Small intestine (tissue), 7 donors: ENCODE measurements around the gene IGLL5. TPM values are rescaled to one million over a fixed set of nuclear protein-coding genes. Genes with fewer than 3 reads are reported as not detected.

Experiments
- DNase-seq, 2 donors: peaks; one replicate each; pipeline versions ENCODE4 v3.0.0 to v3.0.0-alpha.2; 2013
- FAIRE-seq: peaks from 2 replicates; lab custom pipeline; 2012; peaks lifted over from hg19 to GRCh38; lab: Jason Lieb, UNC
- H3K27ac ChIP-seq, 3 donors: one replicate each; pipeline ENCODE4 v1.5.1; 2013; ENCODE audit warnings: low read length in 2 of 3, mild to moderate bottlenecking in 2 of 3, control low read depth in 1 of 3, inconsistent platforms in 1 of 3, low read depth in 1 of 3, moderate library complexity in 1 of 3
- H3K27me3 ChIP-seq, 3 donors: one replicate each; pipeline ENCODE4 v1.6.1; 2013; ENCODE audit warnings: low read length in 3 of 3, inconsistent platforms in 1 of 3; ENCODE audit not compliant: control insufficient read depth in 3 of 3, insufficient read depth in 3 of 3
- H3K36me3 ChIP-seq, 3 donors: one replicate each; pipeline ENCODE4 v1.6.1; 2013; ENCODE audit warnings: low read length in 3 of 3, inconsistent platforms in 1 of 3, low read depth in 1 of 3, mild to moderate bottlenecking in 1 of 3, moderate library complexity in 1 of 3; ENCODE audit not compliant: control insufficient read depth in 3 of 3, insufficient read depth in 2 of 3
- H3K4me1 ChIP-seq, 3 donors: one replicate each; pipeline ENCODE4 v1.6.1; 2013; ENCODE audit warnings: low read length in 2 of 3, inconsistent platforms in 1 of 3, low read depth in 1 of 3, mild to moderate bottlenecking in 1 of 3, moderate library complexity in 1 of 3; ENCODE audit not compliant: control insufficient read depth in 3 of 3, insufficient read depth in 2 of 3
- H3K4me3 ChIP-seq, 3 donors: one replicate each; pipeline ENCODE4 v1.5.1; 2013; ENCODE audit warnings: low read length in 3 of 3, control low read depth in 1 of 3, inconsistent platforms in 1 of 3, low read depth in 1 of 3, mild to moderate bottlenecking in 1 of 3, moderate library complexity in 1 of 3
- H3K9me3 ChIP-seq, 2 donors: one replicate each; pipeline ENCODE4 v1.6.1; 2013; ENCODE audit warnings: low read depth in 1 of 2, low read length in 1 of 2; ENCODE audit not compliant: control insufficient read depth in 2 of 2, insufficient read depth in 1 of 2
- WGBS, 3 donors: extraction: QIAGEN DNeasy Blood & Tissue Kit; methylation state at CpG; one replicate each; pipeline ENCODE4 v1.1.7; 2013; 5-methylcytosine and 5-hydroxymethylcytosine counted together
- polyA plus RNA-seq, 4 donors: library from polyadenylated mRNA; stranded (reverse) in 3 of 4; unstranded in 1 of 4; fragments of 200-250 nt in 3 of 4; fragments of 120-200 nt in 1 of 4; gene quantifications; one replicate each; pipeline versions ENCODE4 v1.2.1 to v1.2.3, GENCODE V29; 2013
- donor health status: healthy with polysubstance abuse.
- donor health status: control.
- donor health status: control.
- donor health status: Bipolar disorder and iron deficiency.
- donor health status: healthy.

Gene IGLL5
- polyA plus RNA-seq, 4 donors = 0.34 to 215 (median 15.1) TPM

DNA sequence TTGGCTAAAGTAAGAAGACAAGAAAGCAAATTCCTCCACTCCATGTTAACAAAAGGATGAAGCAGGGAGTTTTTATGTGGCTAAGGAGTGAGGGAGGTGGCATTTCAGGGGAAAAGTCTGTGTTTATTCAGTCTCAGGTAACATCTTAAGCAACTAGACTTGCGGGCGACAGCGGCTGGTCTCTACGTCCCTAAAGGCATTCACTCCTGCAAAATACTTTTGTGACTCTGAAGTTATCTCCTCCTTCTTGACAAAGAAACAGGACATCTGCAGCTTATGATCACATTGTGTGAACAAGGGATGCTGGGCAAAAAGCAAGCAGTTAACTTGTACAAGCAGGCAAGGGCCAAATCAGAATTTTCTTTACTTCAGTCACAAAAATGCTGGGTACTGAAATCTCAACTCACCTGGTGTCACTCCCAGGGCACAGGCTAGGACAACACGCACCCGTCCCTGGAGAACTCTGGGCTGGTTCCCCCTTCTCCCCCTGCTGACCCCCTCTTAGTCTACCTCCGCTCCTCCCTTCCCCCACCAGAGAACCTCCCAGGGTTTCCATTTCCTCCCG is 38.3 kb downstream of the IGLL5 start:
- WGBS, 3 donors = 49 to 63% (median 57%) methylated on average over 8 of the region's 8 CpGs
- FAIRE-seq (no peak), DNase-seq (peak in 1 of 2 donors; percentile 12)
- Histone ChIP-seq H3K4me1 (peaks cover 0 to 7% (median 0%) of the 10 kb centered on the region in 3 donors), H3K27ac (no peak overlapping the region), H3K27me3 (no peaks in the 10 kb centered on the region), H3K4me3 (no peak overlapping the region), H3K36me3 (no peaks in the 10 kb centered on the region), H3K9me3 (no peaks in the 10 kb centered on the region)

DNA sequence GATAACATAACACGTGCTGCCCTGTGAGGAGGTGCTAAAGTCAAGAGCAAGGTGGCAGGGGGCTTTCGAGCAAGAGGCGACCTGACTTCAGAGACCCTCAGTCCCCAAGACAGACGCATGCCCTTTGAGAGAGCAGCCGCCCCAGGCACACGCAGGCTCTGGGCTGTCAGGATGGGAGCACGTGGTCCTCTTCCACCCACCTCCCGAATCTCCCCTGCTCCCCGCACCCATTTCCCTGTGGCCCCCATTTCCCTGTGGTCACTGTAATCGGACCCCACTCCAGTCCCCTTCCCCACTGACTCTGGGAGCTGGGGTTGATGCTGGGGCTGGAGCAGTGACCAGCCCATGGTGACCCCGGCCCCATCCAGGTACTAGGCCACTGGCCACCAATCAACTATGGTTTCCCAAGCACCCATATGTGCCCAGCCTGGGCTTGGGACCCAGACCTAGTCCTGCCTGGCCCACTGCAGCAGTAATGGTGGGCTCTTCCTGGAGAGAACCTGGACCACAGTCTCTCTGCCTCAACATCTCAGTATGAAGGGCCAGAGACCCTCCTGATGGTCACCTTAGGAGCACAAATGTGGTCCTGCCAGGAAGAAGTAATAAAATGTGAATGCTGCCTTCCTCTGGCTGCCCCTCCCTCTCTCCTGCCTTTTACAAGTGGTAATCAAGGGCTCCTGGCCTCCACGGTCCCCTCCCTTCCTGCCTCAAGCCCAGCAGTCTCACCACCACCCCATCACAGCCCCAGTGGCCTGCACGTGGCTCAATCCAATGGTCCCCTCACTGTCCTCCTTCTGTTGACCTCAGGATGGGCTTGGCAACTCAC is 39.0 kb downstream of the IGLL5 start:
- 67 to 73% (median 70%) methylated on average over 13 of the region's 13 CpGs for WGBS, 3 donors

DNA sequence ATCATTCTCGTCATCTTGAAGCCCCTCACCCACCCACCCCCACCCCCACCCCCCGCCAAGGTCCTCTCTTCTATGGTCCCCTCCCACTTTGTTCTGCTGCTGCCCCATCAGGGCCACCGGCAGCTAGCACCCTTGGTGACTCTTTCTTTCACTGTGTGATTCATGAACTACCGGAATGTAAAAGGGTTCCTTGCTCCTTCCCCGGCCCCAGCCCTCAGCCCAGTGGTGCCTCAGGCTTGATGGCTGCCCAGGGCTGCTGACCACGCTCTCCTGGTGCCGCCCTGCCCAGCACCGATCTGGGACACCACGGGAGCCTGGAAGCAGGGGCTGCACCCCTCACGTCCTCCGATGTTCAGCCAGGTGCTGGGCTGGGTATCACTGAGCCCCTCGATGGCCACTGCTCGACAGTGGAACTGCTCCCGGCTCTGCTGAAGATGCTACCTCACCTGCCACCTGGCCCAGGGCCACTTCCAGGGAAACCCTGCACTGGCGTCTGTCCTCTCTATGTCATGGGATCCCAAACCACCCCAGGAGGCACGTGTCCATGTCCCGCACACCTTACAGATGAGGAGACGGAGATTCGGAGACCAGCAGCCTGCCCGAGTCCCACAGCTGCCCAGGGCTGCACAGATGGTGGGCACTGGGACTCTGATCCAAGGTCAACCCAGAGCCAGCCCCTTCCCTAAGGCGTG is 39.7 kb downstream of the IGLL5 start:
- FAIRE-seq = no peak
- no peak overlapping the region for H3K27ac ChIP-seq
- no peak overlapping the region for H3K4me3 ChIP-seq
- no peaks in the 10 kb centered on the region for H3K9me3 ChIP-seq
- H3K27me3 ChIP-seq = no peaks in the 10 kb centered on the region
- H3K36me3 ChIP-seq = no peaks in the 10 kb centered on the region
- WGBS, 3 donors = 74 to 87% (median 81%) methylated on average over 20 to 21 of the region's 21 CpGs
- no peak for DNase-seq
- peaks cover 0 to 7% (median 0%) of the 10 kb centered on the region in 3 donors for H3K4me1 ChIP-seq

More for the DNA sequence above, 39.0 kb downstream of the IGLL5 start:
- Histone ChIP-seq H3K4me1 (peaks cover 0 to 7% (median 0%) of the 10 kb centered on the region in 3 donors), H3K36me3 (no peaks in the 10 kb centered on the region), H3K27me3 (no peaks in the 10 kb centered on the region), H3K27ac (no peak overlapping the region), H3K4me3 (no peak overlapping the region), H3K9me3 (no peaks in the 10 kb centered on the region)
- DNase-seq = peak in 1 of 2 donors; percentile 31
- no peak for FAIRE-seq

DNA sequence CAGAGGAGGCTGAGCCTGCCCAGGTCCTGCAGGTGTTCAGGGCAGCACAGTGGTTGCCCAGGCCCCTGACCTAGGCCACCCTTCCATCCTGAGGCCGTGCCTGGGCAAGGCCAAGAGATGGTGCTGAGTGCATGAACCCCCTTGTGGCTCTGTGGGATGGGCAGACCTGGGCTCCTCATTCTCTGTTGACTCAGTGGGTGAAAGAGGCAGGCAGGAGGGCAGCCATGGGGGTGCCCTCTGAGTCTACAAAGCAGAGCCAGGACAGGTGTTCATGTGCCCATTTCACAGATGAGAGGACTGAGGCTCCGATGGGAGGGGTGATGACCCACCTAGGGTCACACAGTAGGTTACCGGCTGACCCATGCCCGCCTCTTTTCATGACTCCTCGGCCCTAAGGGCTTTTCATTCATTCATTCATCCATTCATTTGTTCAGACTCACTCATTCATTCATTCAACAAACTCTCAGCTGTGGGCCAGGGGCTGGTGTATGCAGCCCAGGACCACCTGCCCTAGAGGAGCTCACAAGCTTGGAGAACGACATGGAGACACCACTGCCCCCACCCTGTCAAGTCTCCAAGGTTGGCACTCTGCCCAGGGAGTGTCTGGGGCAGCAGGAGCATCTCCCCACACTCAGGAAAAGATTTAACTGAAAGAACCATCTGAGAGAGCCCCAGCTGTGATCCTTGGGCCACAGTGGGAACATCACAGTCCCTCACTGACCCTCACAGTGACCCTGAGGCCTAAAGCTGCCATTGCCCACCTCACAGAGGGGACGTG is 40.5 kb downstream of the IGLL5 start:
- Histone ChIP-seq H3K27me3 (no peaks in the 10 kb centered on the region), H3K4me3 (no peak overlapping the region), H3K4me1 (peaks cover 0 to 7% (median 0%) of the 10 kb centered on the region in 3 donors), H3K27ac (peak overlapping the region in 1 of 3 donors; percentile 46), H3K36me3 (no peaks in the 10 kb centered on the region), H3K9me3 (no peaks in the 10 kb centered on the region)
- FAIRE-seq (no peak), DNase-seq (no peak)
- WGBS, 3 donors = 60 to 72% (median 71%) methylated on average over 7 of the region's 7 CpGs

DNA sequence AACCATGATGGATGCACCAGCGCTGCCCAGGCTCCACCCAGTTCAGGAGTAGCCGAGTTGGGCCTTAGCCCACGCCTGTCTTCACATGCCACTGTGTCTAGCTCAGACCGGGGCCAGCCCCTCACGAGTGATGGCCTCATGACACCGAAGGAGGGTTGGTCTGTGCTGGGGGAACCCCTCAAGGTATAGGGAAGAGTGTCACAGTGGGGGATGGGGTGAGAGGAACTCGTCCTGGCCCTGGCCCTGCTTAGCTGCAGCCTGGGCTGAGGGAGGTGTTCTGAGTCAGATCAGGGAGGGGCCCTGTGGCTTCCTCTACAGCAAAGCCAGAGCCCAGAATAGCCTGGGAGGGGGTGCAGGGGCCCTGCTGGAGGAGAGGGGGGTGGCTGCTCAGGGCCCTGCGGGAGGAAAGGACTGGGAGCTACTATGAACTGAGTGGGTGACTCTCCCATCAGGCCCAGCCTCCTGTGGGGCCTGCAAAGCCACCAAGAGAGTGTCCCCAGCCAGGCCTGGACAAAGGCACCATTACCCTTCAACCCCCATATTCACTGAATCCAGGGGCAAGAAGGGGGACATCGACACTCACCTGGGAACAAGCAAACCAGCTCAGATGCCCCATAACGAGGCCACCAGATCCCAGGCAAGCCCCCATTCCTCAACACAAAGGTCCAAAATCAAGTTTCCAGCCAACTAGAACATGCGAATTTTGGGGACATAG is 41.2 kb downstream of the IGLL5 start:
- no peak overlapping the region for H3K4me3 ChIP-seq
- 56 to 58% (median 58%) methylated on average over 11 of the region's 11 CpGs for WGBS, 3 donors
- FAIRE-seq (no peak), DNase-seq (peak in 1 of 2 donors; percentile 21)
- H3K27me3 ChIP-seq = no peaks in the 10 kb centered on the region
- no peaks in the 10 kb centered on the region for H3K36me3 ChIP-seq
- peaks cover 0 to 4% (median 0%) of the 10 kb centered on the region in 3 donors for H3K4me1 ChIP-seq
- H3K9me3 ChIP-seq = no peaks in the 10 kb centered on the region
- peak overlapping the region in 1 of 3 donors; percentile 67 for H3K27ac ChIP-seq

DNA sequence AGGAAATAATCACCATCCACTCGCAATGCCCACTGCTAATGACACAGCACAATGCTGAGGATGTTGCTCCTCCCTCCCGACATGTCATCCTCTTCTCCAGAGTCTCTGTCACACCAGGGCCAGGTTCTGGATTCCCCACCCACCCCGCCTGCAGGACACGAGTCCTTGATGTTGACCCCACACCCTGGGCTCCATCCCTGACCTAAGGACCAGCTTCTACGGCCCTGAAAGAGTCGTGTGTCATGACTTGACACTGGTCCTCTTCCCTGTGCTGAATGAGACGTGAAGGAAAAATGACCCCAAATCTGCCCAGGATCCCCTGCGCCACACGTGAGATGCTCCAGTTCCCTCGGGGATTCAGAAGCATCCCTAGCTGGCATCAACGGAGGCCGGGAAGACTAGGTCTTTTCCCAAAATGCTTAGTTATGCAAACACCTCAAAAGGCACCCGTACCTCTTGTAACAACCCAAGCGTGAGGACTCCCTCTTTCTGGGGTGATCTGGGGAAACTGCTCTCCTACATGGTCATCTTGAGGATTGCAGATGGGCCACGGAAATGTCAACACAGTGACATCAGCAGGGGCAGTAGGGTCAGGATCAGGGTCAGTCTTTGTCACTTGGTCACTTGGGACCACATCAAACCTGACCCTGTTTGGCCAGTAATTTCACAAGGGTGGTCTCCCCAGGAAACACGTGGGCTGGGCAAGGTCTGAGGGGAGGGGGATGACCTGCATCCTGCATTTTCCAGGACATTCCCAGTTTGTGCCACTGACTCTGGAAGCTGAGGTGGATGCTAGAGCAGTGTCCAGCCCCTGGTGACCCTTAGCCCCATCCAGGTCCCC is 42.0 kb downstream of the IGLL5 start:
- H3K9me3 ChIP-seq = no peaks in the 10 kb centered on the region
- WGBS, 3 donors = 75 to 85% (median 78%) methylated on average over 16 of the region's 16 CpGs
- no peaks in the 10 kb centered on the region for H3K4me1 ChIP-seq
- no peak overlapping the region for H3K4me3 ChIP-seq
- no peaks in the 10 kb centered on the region for H3K27me3 ChIP-seq
- H3K36me3 ChIP-seq = no peaks in the 10 kb centered on the region
- FAIRE-seq = no peak
- DNase-seq = no peak
- peak overlapping the region in 1 of 3 donors; percentile 67 for H3K27ac ChIP-seq

DNA sequence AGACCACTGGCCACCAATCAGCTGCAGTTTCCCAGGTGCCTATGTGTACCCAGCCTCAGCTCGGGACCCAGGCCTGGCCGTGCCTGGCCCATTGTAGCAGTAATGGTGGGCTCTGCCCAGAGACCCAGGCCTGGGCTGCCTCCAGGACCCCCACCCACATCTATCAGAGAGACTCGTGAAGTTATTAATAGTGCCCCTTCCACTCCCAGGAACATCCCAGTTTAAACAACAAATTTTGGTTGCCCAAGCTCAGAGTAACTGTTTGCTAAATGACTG is 42.5 kb downstream of the IGLL5 start:
- 78 to 85% (median 85%) methylated on average over 3 of the region's 3 CpGs for WGBS, 3 donors
- peak overlapping the region in 1 of 3 donors; percentile 67 for H3K27ac ChIP-seq
- no peaks in the 10 kb centered on the region for H3K27me3 ChIP-seq
- no peaks in the 10 kb centered on the region for H3K9me3 ChIP-seq
- no peak for DNase-seq
- no peak for FAIRE-seq
- no peaks in the 10 kb centered on the region for H3K36me3 ChIP-seq
- no peaks in the 10 kb centered on the region for H3K4me1 ChIP-seq
- H3K4me3 ChIP-seq = no peak overlapping the region
